ENCODE results near the gene MRPS33.

The MRPS33 gene

GRCh38 chr7:141012696-141013344 lies 1.9 kb downstream of the MRPS33 start:
- TF ChIP-seq CTCF (IDR thresholded peaks at IDR 0.05; ENCODE audit: extremely low read depth, insufficient read depth, missing control alignments), result no peak
- no peak for DNase-seq (ENCODE audit: low spot score)
- in situ Hi-C loops (cut with MboI; ENCODE audit: low pct_unique_long_range_greater_than_20kb, low sequenced_read_pairs, unreplicated experiment), result no loop called here

GRCh38 chr7:141012044-141012685 lies 2.6 kb downstream of the MRPS33 start:
- in situ Hi-C loops (cut with MboI; ENCODE audit: low pct_unique_long_range_greater_than_20kb, low sequenced_read_pairs, unreplicated experiment), result no loop called here
- TF ChIP-seq CTCF (IDR thresholded peaks at IDR 0.05; ENCODE audit: extremely low read depth, insufficient read depth, missing control alignments), result peak; percentile 62
- peak; percentile 45 for DNase-seq (ENCODE audit: low spot score)

GRCh38 chr7:141011443-141011842 lies 3.3 kb downstream of the MRPS33 start:
- TF ChIP-seq CTCF (IDR thresholded peaks at IDR 0.05; ENCODE audit: extremely low read depth, insufficient read depth, missing control alignments), result no peak
- no peak for DNase-seq (ENCODE audit: low spot score)
- in situ Hi-C loops (cut with MboI; ENCODE audit: low pct_unique_long_range_greater_than_20kb, low sequenced_read_pairs, unreplicated experiment), result no loop called here

- TF ChIP-seq CTCF (IDR thresholded peaks at IDR 0.05; ENCODE audit: extremely low read depth, insufficient read depth, missing control alignments), result no peak
- DNase-seq (ENCODE audit: low spot score), result no peak
- in situ Hi-C loops (cut with MboI; ENCODE audit: low pct_unique_long_range_greater_than_20kb, low sequenced_read_pairs, unreplicated experiment), result no loop called here
These were observed 11.3 kb downstream of the MRPS33 start for GRCh38 chr7:141003172-141004065.

GRCh38 chr7:141001546-141001945 lies 13.2 kb downstream of the MRPS33 start:
- in situ Hi-C loops (cut with MboI; ENCODE audit: low pct_unique_long_range_greater_than_20kb, low sequenced_read_pairs, unreplicated experiment), result no loop called here
- no peak for TF ChIP-seq CTCF (IDR thresholded peaks at IDR 0.05; ENCODE audit: extremely low read depth, insufficient read depth, missing control alignments)
- DNase-seq (ENCODE audit: low spot score), result no peak

- in situ Hi-C loops (cut with MboI; ENCODE audit: low pct_unique_long_range_greater_than_20kb, low sequenced_read_pairs, unreplicated experiment), result no loop called here
- DNase-seq (ENCODE audit: low spot score), result no peak
- TF ChIP-seq CTCF (IDR thresholded peaks at IDR 0.05; ENCODE audit: extremely low read depth, insufficient read depth, missing control alignments), result no peak
These were observed 13.6 kb downstream of the MRPS33 start for GRCh38 chr7:141001122-141001521.

All from GM13977 (cell line).